Peyer's patch (tissue), 4 donors: ENCODE data around the gene ZDHHC22.

Source experiments
- POLR2A ChIP-seq, 2 donors: fragments of 450-650 bp; IDR thresholded peaks; one replicate each; pipeline ENCODE4 v1.5.1; 2017; ENCODE audit warnings: antibody characterized with exemption in 2 of 2, mild to moderate bottlenecking in 2 of 2, moderate library complexity in 2 of 2
- TF ChIP-seq, protein P1 (sequence below), 6 experiments: fragments of 450-650 bp in 4 of 6; fragments of 200-600 bp in 2 of 6; sonication (generic) in 1 of 6; IDR thresholded peaks; one replicate each; pipeline ENCODE4 v1.5.1; 2017 to 2019; ENCODE audit warnings: antibody characterized with exemption in 6 of 6, mild to moderate bottlenecking in 3 of 6, moderate library complexity in 1 of 6

- TF ChIP-seq, protein P1, sequence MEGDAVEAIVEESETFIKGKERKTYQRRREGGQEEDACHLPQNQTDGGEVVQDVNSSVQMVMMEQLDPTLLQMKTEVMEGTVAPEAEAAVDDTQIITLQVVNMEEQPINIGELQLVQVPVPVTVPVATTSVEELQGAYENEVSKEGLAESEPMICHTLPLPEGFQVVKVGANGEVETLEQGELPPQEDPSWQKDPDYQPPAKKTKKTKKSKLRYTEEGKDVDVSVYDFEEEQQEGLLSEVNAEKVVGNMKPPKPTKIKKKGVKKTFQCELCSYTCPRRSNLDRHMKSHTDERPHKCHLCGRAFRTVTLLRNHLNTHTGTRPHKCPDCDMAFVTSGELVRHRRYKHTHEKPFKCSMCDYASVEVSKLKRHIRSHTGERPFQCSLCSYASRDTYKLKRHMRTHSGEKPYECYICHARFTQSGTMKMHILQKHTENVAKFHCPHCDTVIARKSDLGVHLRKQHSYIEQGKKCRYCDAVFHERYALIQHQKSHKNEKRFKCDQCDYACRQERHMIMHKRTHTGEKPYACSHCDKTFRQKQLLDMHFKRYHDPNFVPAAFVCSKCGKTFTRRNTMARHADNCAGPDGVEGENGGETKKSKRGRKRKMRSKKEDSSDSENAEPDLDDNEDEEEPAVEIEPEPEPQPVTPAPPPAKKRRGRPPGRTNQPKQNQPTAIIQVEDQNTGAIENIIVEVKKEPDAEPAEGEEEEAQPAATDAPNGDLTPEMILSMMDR (IDR thresholded peaks at IDR 0.05) = no peak
- no peak for TF ChIP-seq POLR2A (IDR thresholded peaks at IDR 0.05)
Measured at GRCh38 chr14:77133720-77134338, 7.8 kb downstream of the ZDHHC22 start.
